Measurements from ENCODE around the gene FOXN3. TPM values are rescaled to one million over a fixed set of nuclear protein-coding genes. Genes with fewer than 3 reads are reported as not detected.

The FOXN3 gene
- polyA plus RNA-seq, 1 donor (not counting 4 experiments of a cell fraction or from before 2014, with no cell fraction given), result 10.2 TPM

- no peaks in the 10 kb centered on the region for H3K4me1 ChIP-seq (ENCODE audit: control insufficient read depth, extremely low read depth, insufficient read depth, low read length)
- no peak overlapping the region for H3K27ac ChIP-seq (ENCODE audit: control insufficient read depth, insufficient read depth, low read length)
- H3K9ac ChIP-seq (ENCODE audit: control insufficient read depth, extremely low read depth, insufficient read depth, low read length), result no peak overlapping the region
- H3K9me1 ChIP-seq (ENCODE audit: control insufficient read depth, extremely low read depth, insufficient read depth, low read length), result no peaks in the 10 kb centered on the region
- H3K9me3 ChIP-seq (ENCODE audit: control insufficient read depth, low read depth, low read length), result no peaks in the 10 kb centered on the region
- no peak for FAIRE-seq
- no peak overlapping the region for H3K4me2 ChIP-seq (ENCODE audit: control insufficient read depth, extremely low read depth, insufficient read depth, low read depth, low read length)
- H3K36me3 ChIP-seq (ENCODE audit: control insufficient read depth in 2 of 2, extremely low read depth in 1 of 2, insufficient read depth in 2 of 2, low read length in 2 of 2), result no peaks in the 10 kb centered on the region
- H2AFZ ChIP-seq (ENCODE audit: control insufficient read depth, low read length), result no peak overlapping the region
- dilution Hi-C loops (cut with MboI; ENCODE audit: extremely low pct_ligation_motif_present, low sequenced_read_pairs), result no loop called here
- DNase-seq (ENCODE audit: low read depth, low spot score), result no peak
- no peak for TF ChIP-seq CTCF (optimal IDR thresholded peaks at IDR 0.05 in 1 of 3, IDR thresholded peaks at IDR 0.05 in 1 of 3, conservative IDR thresholded peaks at IDR 0.05 in 1 of 3; ENCODE audit: extremely low read depth in 1 of 3, insufficient read depth in 2 of 3, low read length in 3 of 3)
- TF ChIP-seq EZH2 (IDR thresholded peaks at IDR 0.05; ENCODE audit: low read length), result no peak
- H3K79me2 ChIP-seq (ENCODE audit: control insufficient read depth, insufficient read depth, low read length), result no peaks in the 10 kb centered on the region
- no peak overlapping the region for H3K4me3 ChIP-seq (ENCODE audit: control insufficient read depth in 2 of 3, extremely low read depth in 1 of 3, insufficient read depth in 2 of 3, low read depth in 1 of 3, low read length in 3 of 3)
- H3K27me3 ChIP-seq (ENCODE audit: control insufficient read depth, extremely low read depth, insufficient read depth, low read length), result no peaks in the 10 kb centered on the region
- H4K20me1 ChIP-seq (ENCODE audit: control insufficient read depth, extremely low read depth, insufficient read depth, low read length), result no peaks in the 10 kb centered on the region
Measured at GRCh38 chr14:89294060-89294459, 123.0 kb downstream of the FOXN3 start.

- dilution Hi-C loops (cut with MboI; ENCODE audit: extremely low pct_ligation_motif_present, low sequenced_read_pairs), result no loop called here
- Histone ChIP-seq H2AFZ (ENCODE audit: control insufficient read depth, low read length) (no peak overlapping the region), H3K4me1 (ENCODE audit: control insufficient read depth, extremely low read depth, insufficient read depth, low read length) (no peaks in the 10 kb centered on the region), H3K9me1 (ENCODE audit: control insufficient read depth, extremely low read depth, insufficient read depth, low read length) (no peaks in the 10 kb centered on the region), H4K20me1 (ENCODE audit: control insufficient read depth, extremely low read depth, insufficient read depth, low read length) (no peaks in the 10 kb centered on the region), H3K36me3 (ENCODE audit: control insufficient read depth in 2 of 2, extremely low read depth in 1 of 2, insufficient read depth in 2 of 2, low read length in 2 of 2) (no peaks in the 10 kb centered on the region), H3K27me3 (ENCODE audit: control insufficient read depth, extremely low read depth, insufficient read depth, low read length) (no peaks in the 10 kb centered on the region), H3K4me3 (ENCODE audit: control insufficient read depth in 2 of 3, extremely low read depth in 1 of 3, insufficient read depth in 2 of 3, low read depth in 1 of 3, low read length in 3 of 3) (no peak overlapping the region), H3K9ac (ENCODE audit: control insufficient read depth, extremely low read depth, insufficient read depth, low read length) (no peak overlapping the region), H3K9me3 (ENCODE audit: control insufficient read depth, low read depth, low read length) (no peaks in the 10 kb centered on the region), H3K27ac (ENCODE audit: control insufficient read depth, insufficient read depth, low read length) (no peak overlapping the region), H3K4me2 (ENCODE audit: control insufficient read depth, extremely low read depth, insufficient read depth, low read depth, low read length) (no peak overlapping the region), H3K79me2 (ENCODE audit: control insufficient read depth, insufficient read depth, low read length) (no peaks in the 10 kb centered on the region)
- DNase-seq (ENCODE audit: low read depth, low spot score), result no peak
- no peak for FAIRE-seq
- no peak for TF ChIP-seq EZH2 (IDR thresholded peaks at IDR 0.05; ENCODE audit: low read length)
- no peak for TF ChIP-seq CTCF (optimal IDR thresholded peaks at IDR 0.05 in 1 of 3, IDR thresholded peaks at IDR 0.05 in 1 of 3, conservative IDR thresholded peaks at IDR 0.05 in 1 of 3; ENCODE audit: extremely low read depth in 1 of 3, insufficient read depth in 2 of 3, low read length in 3 of 3)
Measured at GRCh38 chr14:89293314-89293916, 123.6 kb downstream of the FOXN3 start.
